ENCODE data around the gene NINJ2. TPM values are rescaled to one million over a fixed set of nuclear protein-coding genes. Genes with fewer than 3 reads are reported as not detected.
"Not testable (repeated sequence)": the region's sequence is repeated elsewhere in the genome, so short reads cannot be mapped to it uniquely, and the experiment has no call there.

Gene NINJ2
- total RNA-seq, 2 donors from 2014 or later: 0.78 to 5.6 TPM

- ATAC-seq: peak; percentile 70
- peak in 2 of 4 donors; percentile 32 to 34 for DNase-seq
- TF ChIP-seq, protein P1, sequence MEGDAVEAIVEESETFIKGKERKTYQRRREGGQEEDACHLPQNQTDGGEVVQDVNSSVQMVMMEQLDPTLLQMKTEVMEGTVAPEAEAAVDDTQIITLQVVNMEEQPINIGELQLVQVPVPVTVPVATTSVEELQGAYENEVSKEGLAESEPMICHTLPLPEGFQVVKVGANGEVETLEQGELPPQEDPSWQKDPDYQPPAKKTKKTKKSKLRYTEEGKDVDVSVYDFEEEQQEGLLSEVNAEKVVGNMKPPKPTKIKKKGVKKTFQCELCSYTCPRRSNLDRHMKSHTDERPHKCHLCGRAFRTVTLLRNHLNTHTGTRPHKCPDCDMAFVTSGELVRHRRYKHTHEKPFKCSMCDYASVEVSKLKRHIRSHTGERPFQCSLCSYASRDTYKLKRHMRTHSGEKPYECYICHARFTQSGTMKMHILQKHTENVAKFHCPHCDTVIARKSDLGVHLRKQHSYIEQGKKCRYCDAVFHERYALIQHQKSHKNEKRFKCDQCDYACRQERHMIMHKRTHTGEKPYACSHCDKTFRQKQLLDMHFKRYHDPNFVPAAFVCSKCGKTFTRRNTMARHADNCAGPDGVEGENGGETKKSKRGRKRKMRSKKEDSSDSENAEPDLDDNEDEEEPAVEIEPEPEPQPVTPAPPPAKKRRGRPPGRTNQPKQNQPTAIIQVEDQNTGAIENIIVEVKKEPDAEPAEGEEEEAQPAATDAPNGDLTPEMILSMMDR (IDR thresholded peaks at IDR 0.05): no peak
- TF ChIP-seq POLR2A (IDR thresholded peaks at IDR 0.05): no peak
- no peak overlapping the region for H3K4me3 ChIP-seq
- peaks cover 19% of the 10 kb centered on the region for H3K4me1 ChIP-seq
- no peaks in the 10 kb centered on the region for H3K27me3 ChIP-seq
- intact Hi-C loops (cut with DNase I): no loop called here
- H3K9me3 ChIP-seq: no peaks in the 10 kb centered on the region
- H3K36me3 ChIP-seq (replicated peaks in 1 of 2; ENCODE audit: insufficient read depth in 1 of 2, low read depth in 2 of 2): no peaks in the 10 kb centered on the region
- WGBS, 2 donors: 7 to 10% methylated on average over 7 of the region's 7 CpGs
- peak overlapping the region in 3 of 4 donors; percentile 57 to 75 (median 68) for H3K27ac ChIP-seq
Measured at GRCh38 chr12:632102-632696, 31.0 kb downstream of the NINJ2 start.

DNA sequence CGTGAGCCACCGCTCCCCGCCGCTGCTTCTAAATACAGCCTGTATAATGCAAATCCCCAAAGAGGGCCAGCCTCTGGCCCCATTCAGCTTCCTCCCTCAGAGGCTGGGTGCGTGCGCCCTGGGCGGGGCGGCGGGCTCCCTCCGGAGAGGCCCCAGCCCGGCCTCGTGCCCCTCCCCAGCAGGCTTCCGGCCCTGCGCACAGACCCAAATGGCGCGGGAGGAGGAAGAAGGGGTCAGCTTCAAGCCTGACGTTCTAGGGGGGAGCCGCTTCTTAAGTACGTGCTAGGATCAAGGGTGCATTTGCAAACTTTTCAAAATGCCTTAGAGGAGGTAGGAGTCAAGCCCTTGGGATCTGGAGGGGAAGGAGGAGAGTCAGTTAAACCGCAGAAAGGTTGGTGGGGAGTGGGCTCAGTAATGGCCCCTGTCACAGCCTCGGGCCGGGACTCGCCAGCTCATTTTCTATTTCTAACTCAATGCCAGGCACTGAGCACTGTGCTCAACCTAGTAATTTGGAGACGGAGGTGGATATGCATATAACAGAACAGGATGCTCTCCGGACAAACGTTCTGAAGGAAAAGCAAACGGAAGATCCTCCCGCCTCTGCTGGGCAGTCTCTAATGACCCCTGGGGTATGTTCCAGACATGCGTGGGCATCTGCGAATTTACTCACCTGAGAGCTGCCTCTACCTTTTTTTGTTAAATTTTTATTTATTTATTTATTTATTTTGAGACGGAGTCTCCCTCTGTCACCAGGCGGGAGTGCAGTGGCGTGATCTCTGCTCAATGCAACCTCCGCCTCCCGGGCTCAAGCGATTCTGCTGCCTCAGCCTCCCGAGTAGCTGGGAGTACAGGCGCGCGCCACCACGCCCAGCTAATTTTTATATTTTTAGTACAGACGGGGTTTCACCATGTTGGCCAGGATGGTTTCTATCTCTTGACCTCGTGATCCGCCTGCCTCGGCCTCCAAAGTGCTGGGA, 32.3 kb downstream of the NINJ2 start:
- peaks cover 19% of the 10 kb centered on the region for H3K4me1 ChIP-seq
- H3K36me3 ChIP-seq (replicated peaks in 1 of 2; ENCODE audit: insufficient read depth in 1 of 2, low read depth in 2 of 2): no peaks in the 10 kb centered on the region
- peak in 2 of 4 donors; percentile 32 to 42 for DNase-seq
- intact Hi-C loops (cut with DNase I): no loop called here
- H3K27ac ChIP-seq: peak overlapping the region in 3 of 4 donors; percentile 57 to 75 (median 68)
- WGBS, 2 donors: 76 to 82% methylated on average over 37 to 45 of the region's 45 CpGs
- no peaks in the 10 kb centered on the region for H3K9me3 ChIP-seq
- H3K27me3 ChIP-seq: no peaks in the 10 kb centered on the region
- H3K4me3 ChIP-seq: no peak overlapping the region
- TF ChIP-seq, protein P1 (IDR thresholded peaks at IDR 0.05): no peak
- peak in 2 of 3 donors; percentile 15 to 35 for TF ChIP-seq POLR2A (IDR thresholded peaks at IDR 0.05)
- ATAC-seq: no peak

- H3K36me3 ChIP-seq (replicated peaks in 1 of 2; ENCODE audit: insufficient read depth in 1 of 2, low read depth in 2 of 2); H3K27me3 ChIP-seq; ATAC-seq; H3K4me3 ChIP-seq; DNase-seq; H3K27ac ChIP-seq; intact Hi-C loops (cut with DNase I); H3K9me3 ChIP-seq: not testable (repeated sequence)
- 92 to 100% methylated on average over 1 of the region's 1 CpG for WGBS, 2 donors
- H3K4me1 ChIP-seq: peaks cover 19% of the 10 kb centered on the region
Measured at GRCh38 chr12:628742-629078, 34.5 kb downstream of the NINJ2 start.

GRCh38 chr12:627863-628741, 35.1 kb downstream of the NINJ2 start:
- intact Hi-C loops (cut with DNase I): no loop called here
- 81 to 89% methylated on average over 13 of the region's 13 CpGs for WGBS, 2 donors
- no peak overlapping the region for H3K4me3 ChIP-seq
- TF ChIP-seq POLR2A (IDR thresholded peaks at IDR 0.05): no peak
- TF ChIP-seq, protein P1 (IDR thresholded peaks at IDR 0.05): no peak
- no peaks in the 10 kb centered on the region for H3K27me3 ChIP-seq
- peaks cover 18% of the 10 kb centered on the region for H3K4me1 ChIP-seq
- no peak overlapping the region for H3K27ac ChIP-seq
- no peaks in the 10 kb centered on the region for H3K36me3 ChIP-seq (replicated peaks in 1 of 2; ENCODE audit: insufficient read depth in 1 of 2, low read depth in 2 of 2)
- H3K9me3 ChIP-seq: no peaks in the 10 kb centered on the region
- DNase-seq: no peak
- no peak for ATAC-seq

DNA sequence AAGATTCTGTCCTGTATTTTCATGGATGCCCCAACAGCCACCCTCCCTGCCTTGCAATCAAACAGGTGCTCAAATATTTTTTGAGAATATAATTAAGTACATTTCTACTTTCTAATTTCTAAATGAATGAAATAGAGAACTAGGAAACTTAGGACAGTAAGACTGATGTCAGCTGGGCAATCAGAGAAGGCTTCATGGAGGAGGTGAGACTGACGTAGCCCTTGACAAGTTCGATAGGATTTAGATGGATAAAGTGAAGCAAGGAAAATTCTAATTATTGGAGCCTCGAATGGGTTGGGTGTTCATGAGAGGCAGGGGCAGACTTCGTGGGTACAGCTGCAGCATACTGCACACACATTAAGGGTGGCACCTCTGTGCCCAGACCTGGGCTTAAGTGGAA, 36.0 kb downstream of the NINJ2 start:
- no peak overlapping the region for H3K27ac ChIP-seq
- no peaks in the 10 kb centered on the region for H3K9me3 ChIP-seq
- peaks cover 10% of the 10 kb centered on the region for H3K4me1 ChIP-seq
- DNase-seq: no peak
- intact Hi-C loops (cut with DNase I): no loop called here
- no peak for ATAC-seq
- TF ChIP-seq, protein P1 (IDR thresholded peaks at IDR 0.05): no peak
- no peak for TF ChIP-seq POLR2A (IDR thresholded peaks at IDR 0.05)
- no peak overlapping the region for H3K4me3 ChIP-seq
- no peaks in the 10 kb centered on the region for H3K36me3 ChIP-seq (replicated peaks in 1 of 2; ENCODE audit: insufficient read depth in 1 of 2, low read depth in 2 of 2)
- 76 to 85% methylated on average over 4 of the region's 4 CpGs for WGBS, 2 donors
- H3K27me3 ChIP-seq: no peaks in the 10 kb centered on the region

All from body of pancreas (tissue), 4 donors.